ENCODE measurements around the gene TMEM63A. TPM values are rescaled to one million over a fixed set of nuclear protein-coding genes. Genes with fewer than 3 reads are reported as not detected.

TMEM63A gene
- total RNA-seq, 3 donors from 2014 or later: 69.6 to 88.0 (median 80.6) TPM

- H3K4me1 ChIP-seq: no peaks in the 10 kb centered on the region
- DNase-seq (ENCODE audit: low spot score in 2 of 2): no peak
- no peaks in the 10 kb centered on the region for H3K36me3 ChIP-seq
- H3K9me3 ChIP-seq: no peaks in the 10 kb centered on the region
- H3K27me3 ChIP-seq: no peaks in the 10 kb centered on the region
- H3K27ac ChIP-seq: peak overlapping the region; percentile 36 to 48
- H3K4me3 ChIP-seq: no peak overlapping the region
- intact Hi-C loops (cut with DNase I; ENCODE audit: low total_unique reads): loop anchor here (2.0 to 5.0 kb wide), 2 partner anchors 36 to 368 kb away; no protein-coding TSS in a partner anchor
- TF ChIP-seq POLR2AphosphoS5 (IDR thresholded peaks at IDR 0.05) (no peak), CTCF (IDR thresholded peaks at IDR 0.05) (no peak), POLR2A (IDR thresholded peaks at IDR 0.05) (no peak)
These were observed 37.1 kb downstream of the TMEM63A start for GRCh38 chr1:225845097-225845496.

- TF ChIP-seq POLR2AphosphoS5 (IDR thresholded peaks at IDR 0.05): no peak
- TF ChIP-seq CTCF (IDR thresholded peaks at IDR 0.05): no peak
- TF ChIP-seq POLR2A (IDR thresholded peaks at IDR 0.05): no peak
- Histone ChIP-seq H3K27ac (no peak overlapping the region), H3K4me3 (no peak overlapping the region), H3K4me1 (no peaks in the 10 kb centered on the region), H3K9me3 (no peaks in the 10 kb centered on the region), H3K36me3 (no peaks in the 10 kb centered on the region), H3K27me3 (no peaks in the 10 kb centered on the region)
- DNase-seq (ENCODE audit: low spot score in 2 of 2): no peak
- intact Hi-C loops (cut with DNase I; ENCODE audit: low total_unique reads): loop anchor here (2.0 to 5.0 kb wide), 2 partner anchors 36 to 367 kb away; no protein-coding TSS in a partner anchor
These were observed 37.7 kb downstream of the TMEM63A start for GRCh38 chr1:225844236-225845061.

- no peaks in the 10 kb centered on the region for H3K36me3 ChIP-seq
These were observed 38.8 kb downstream of the TMEM63A start for GRCh38 chr1:225843426-225843795.

GRCh38 chr1:225842788-225843425 lies 39.3 kb downstream of the TMEM63A start:
- DNase-seq (ENCODE audit: low spot score in 2 of 2): no peak
- intact Hi-C loops (cut with DNase I; ENCODE audit: low total_unique reads): no loop called here
- Histone ChIP-seq H3K27ac (peak overlapping the region in 1 of 2 donors; percentile 12), H3K36me3 (no peaks in the 10 kb centered on the region), H3K4me1 (no peaks in the 10 kb centered on the region), H3K9me3 (no peaks in the 10 kb centered on the region), H3K4me3 (no peak overlapping the region), H3K27me3 (no peaks in the 10 kb centered on the region)
- TF ChIP-seq POLR2AphosphoS5 (IDR thresholded peaks at IDR 0.05): no peak
- no peak for TF ChIP-seq CTCF (IDR thresholded peaks at IDR 0.05)
- TF ChIP-seq POLR2A (IDR thresholded peaks at IDR 0.05): no peak

More at GRCh38 chr1:225843426-225843795, 38.8 kb downstream of the TMEM63A start:
- H3K4me1 ChIP-seq: no peaks in the 10 kb centered on the region
- TF ChIP-seq POLR2AphosphoS5 (IDR thresholded peaks at IDR 0.05) (no peak), POLR2A (IDR thresholded peaks at IDR 0.05) (no peak)
- DNase-seq (ENCODE audit: low spot score in 2 of 2): no peak
- no peaks in the 10 kb centered on the region for H3K9me3 ChIP-seq
- H3K27ac ChIP-seq: no peak overlapping the region
- H3K27me3 ChIP-seq: no peaks in the 10 kb centered on the region
- H3K4me3 ChIP-seq: no peak overlapping the region
- intact Hi-C loops (cut with DNase I; ENCODE audit: low total_unique reads): no loop called here

GRCh38 chr1:225842074-225842473 lies 40.1 kb downstream of the TMEM63A start:
- no peak overlapping the region for H3K4me3 ChIP-seq
- H3K27me3 ChIP-seq: no peaks in the 10 kb centered on the region
- intact Hi-C loops (cut with DNase I; ENCODE audit: low total_unique reads): no loop called here
- peak overlapping the region; percentile 12 to 36 for H3K27ac ChIP-seq
- DNase-seq (ENCODE audit: low spot score in 2 of 2): no peak
- H3K9me3 ChIP-seq: no peaks in the 10 kb centered on the region
- no peaks in the 10 kb centered on the region for H3K36me3 ChIP-seq
- H3K4me1 ChIP-seq: no peaks in the 10 kb centered on the region
- TF ChIP-seq POLR2AphosphoS5 (IDR thresholded peaks at IDR 0.05): no peak
- no peak for TF ChIP-seq CTCF (IDR thresholded peaks at IDR 0.05)
- no peak for TF ChIP-seq POLR2A (IDR thresholded peaks at IDR 0.05)

Measured in breast epithelium (tissue), 4 donors.